Left ventricle myocardium inferior (tissue), 1 donor: ENCODE results near the gene STAT1. TPM values are rescaled to one million over a fixed set of nuclear protein-coding genes. Genes with fewer than 3 reads are reported as not detected.
A peak's percentile ranks its signal among the peaks of the same experiment; 100 is the strongest.

ENCODE experiments used
- DNase-seq: peaks from one replicate; pipeline ENCODE4 v3.0.0-alpha.2; 2020
- H3K27ac ChIP-seq: fragments of 200-600 bp; replicated peaks from 2 replicates; pipeline ENCODE4 v1.8.0; 2021
- H3K27me3 ChIP-seq: fragments of 200-600 bp; 2 replicates; pipeline ENCODE4 v1.8.0; 2021; ENCODE audit warnings: low read depth
- H3K36me3 ChIP-seq: fragments of 200-600 bp; 2 replicates; pipeline ENCODE4 v1.8.0; 2021
- H3K4me1 ChIP-seq: fragments of 200-600 bp; 2 replicates; pipeline ENCODE4 v1.8.0; 2021
- H3K4me3 ChIP-seq: fragments of 200-600 bp; 2 replicates; pipeline ENCODE4 v1.8.0; 2021; ENCODE audit warnings: mild to moderate bottlenecking, moderate library complexity
- H3K9me3 ChIP-seq: fragments of 200-600 bp; replicated peaks from 2 replicates; pipeline ENCODE4 v1.8.0; 2021
- CTCF ChIP-seq: fragments of 200-600 bp; IDR thresholded peaks from 2 replicates; pipeline ENCODE4 v1.8.0; 2021; ENCODE audit warnings: antibody characterized with exemption, mild to moderate bottlenecking, borderline replicate concordance
- intact Hi-C: fragments of 100-400 bp; cut with micrococcal nuclease; formaldehyde crosslinking; loops from one replicate; pipeline ENCODE4 v1.11.0; 2022
- total RNA-seq: library from RNA; stranded (reverse); fragmentation: NEBNext Ultra II Directional; extraction: Animal tissue kit (Norgen Biotek cat#: 25700); gene quantifications from one replicate; pipeline ENCODE4 v1.2.1, GENCODE V29; 2021
- donor health status: DM: no; HTN: yes; CAD: no; lungs with severe emphysema.

The STAT1 gene
- total RNA-seq, 1 donor from 2014 or later = 42.2 TPM

DNA sequence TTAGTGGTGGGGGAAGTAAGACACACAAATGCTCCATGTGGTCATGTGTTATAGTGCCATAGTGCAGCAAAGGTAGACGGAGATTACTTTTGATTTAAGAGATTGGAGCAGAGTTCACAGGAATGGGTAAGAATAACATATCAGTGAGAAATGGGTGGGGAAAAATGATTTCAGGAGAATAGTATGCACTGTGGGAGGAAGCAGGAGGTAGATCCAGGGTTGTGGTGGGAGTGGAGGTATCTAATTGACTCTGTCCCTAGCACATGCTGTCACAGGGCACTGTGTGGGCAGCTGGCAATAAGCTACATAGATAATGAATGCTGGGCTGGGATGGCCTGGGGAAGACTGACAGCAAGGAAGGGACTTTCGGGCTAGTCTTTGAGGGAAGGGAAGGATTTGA, 65.3 kb downstream of the STAT1 start:
- no peak for TF ChIP-seq CTCF
- intact Hi-C loops = no loop called here
- H3K4me3 ChIP-seq = no peak overlapping the region
- no peaks in the 10 kb centered on the region for H3K27me3 ChIP-seq
- no peaks in the 10 kb centered on the region for H3K36me3 ChIP-seq
- peak overlapping the region; percentile 64 for H3K27ac ChIP-seq
- H3K9me3 ChIP-seq = no peaks in the 10 kb centered on the region
- no peak for DNase-seq
- H3K4me1 ChIP-seq = peaks cover 38% of the 10 kb centered on the region

DNA sequence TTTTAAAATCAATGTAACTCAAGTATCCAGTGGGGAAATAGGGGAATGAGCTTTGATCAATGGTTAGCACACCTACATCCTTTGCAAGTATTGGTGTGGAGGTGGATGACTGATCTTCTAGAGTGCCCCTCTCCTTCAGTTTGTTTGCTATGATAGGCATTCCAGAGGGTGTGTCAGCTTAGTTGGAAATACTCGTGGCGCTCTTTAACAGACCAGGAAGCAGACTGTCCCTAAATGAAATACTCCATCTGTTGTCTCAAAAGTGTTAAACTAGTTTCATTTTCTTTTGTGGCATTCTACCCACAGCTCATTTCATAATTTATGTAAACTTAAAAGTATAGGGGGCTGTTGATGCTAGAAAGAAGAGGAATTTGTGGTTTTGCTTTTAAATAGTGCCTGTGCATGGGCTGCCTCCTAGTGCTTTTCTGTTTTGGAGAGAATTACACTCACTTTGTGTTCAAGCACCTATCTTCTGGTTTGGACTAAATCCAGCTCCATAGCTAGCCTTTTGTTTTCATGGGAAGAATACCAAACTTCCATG, 66.2 kb downstream of the STAT1 start:
- intact Hi-C loops = no loop called here
- Histone ChIP-seq H3K4me1 (peaks cover 32% of the 10 kb centered on the region), H3K27me3 (no peaks in the 10 kb centered on the region), H3K4me3 (peak overlapping the region; percentile 40), H3K9me3 (no peaks in the 10 kb centered on the region), H3K36me3 (no peaks in the 10 kb centered on the region), H3K27ac (peak overlapping the region; percentile 64)
- DNase-seq = no peak
- TF ChIP-seq CTCF = no peak

- H3K4me3 ChIP-seq = no peak overlapping the region
- H3K36me3 ChIP-seq = no peaks in the 10 kb centered on the region
- no peak for DNase-seq
- H3K27ac ChIP-seq = peak overlapping the region; percentile 64
- H3K9me3 ChIP-seq = no peaks in the 10 kb centered on the region
- TF ChIP-seq CTCF = no peak
- peaks cover 32% of the 10 kb centered on the region for H3K4me1 ChIP-seq
- intact Hi-C loops = no loop called here
- no peaks in the 10 kb centered on the region for H3K27me3 ChIP-seq
Measured at GRCh38 chr2:190947141-190947540, 66.8 kb downstream of the STAT1 start.

DNA sequence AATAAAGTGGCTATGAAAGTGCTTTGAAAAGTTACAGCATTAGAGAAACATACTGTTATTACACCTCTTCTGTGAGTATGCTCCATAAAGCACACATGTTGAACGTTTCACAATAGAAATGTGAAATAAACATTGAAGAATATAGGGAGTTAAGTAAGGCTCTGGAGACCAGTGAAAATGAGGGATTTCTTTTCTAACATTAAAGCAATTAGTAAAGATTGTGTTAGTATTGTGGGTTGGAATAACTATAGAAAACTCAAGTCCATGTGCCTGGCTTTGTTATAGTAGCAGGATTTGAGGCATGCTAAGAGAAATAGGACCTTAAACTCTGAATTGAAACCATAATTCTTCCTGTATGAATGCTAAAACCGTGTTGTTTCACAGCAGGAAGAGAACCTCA, 70.3 kb downstream of the STAT1 start:
- no peaks in the 10 kb centered on the region for H3K36me3 ChIP-seq
- H3K4me3 ChIP-seq = no peak overlapping the region
- H3K27ac ChIP-seq = no peak overlapping the region
- H3K9me3 ChIP-seq = no peaks in the 10 kb centered on the region
- H3K4me1 ChIP-seq = peaks cover 44% of the 10 kb centered on the region
- no peak for DNase-seq
- H3K27me3 ChIP-seq = no peaks in the 10 kb centered on the region
- intact Hi-C loops = no loop called here
- TF ChIP-seq CTCF = no peak

DNA sequence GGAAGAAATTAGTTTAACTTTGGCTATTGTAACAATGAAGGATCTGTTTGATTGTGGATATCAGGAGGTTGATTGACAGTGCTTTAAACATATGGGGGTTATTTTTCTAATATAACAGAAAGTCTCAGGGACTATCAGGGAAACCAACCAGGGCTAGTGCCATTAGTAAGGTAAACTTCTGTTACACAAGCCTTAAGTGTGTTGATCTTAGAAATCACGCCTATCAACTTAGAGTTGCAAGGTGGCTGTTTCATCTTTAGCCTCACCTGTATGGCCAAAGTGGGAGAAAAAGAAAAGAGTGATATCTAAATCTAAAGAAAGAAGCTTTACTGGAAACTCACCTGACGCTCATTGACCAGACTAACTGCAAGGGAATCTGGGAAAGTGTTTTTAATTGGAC, 71.3 kb downstream of the STAT1 start:
- Histone ChIP-seq H3K4me3 (no peak overlapping the region), H3K4me1 (peaks cover 44% of the 10 kb centered on the region), H3K9me3 (no peaks in the 10 kb centered on the region), H3K27me3 (no peaks in the 10 kb centered on the region), H3K27ac (no peak overlapping the region), H3K36me3 (no peaks in the 10 kb centered on the region)
- no peak for TF ChIP-seq CTCF
- no peak for DNase-seq
- intact Hi-C loops = no loop called here
